Mesothelial cell of epicardium (in vitro differentiated cells): ENCODE results near the gene TMEM50A. TPM values are rescaled to one million over a fixed set of nuclear protein-coding genes. Genes with fewer than 3 reads are reported as not detected.

Experiments
- DNase-seq, 2 experiments: peaks; one replicate each; pipeline ENCODE4 v3.0.0; 2021; ENCODE audit warnings: low spot score in 2 of 2; ENCODE audit not compliant: unreplicated experiment in 2 of 2
- H3K27ac Mint-ChIP-seq: 2 replicates; pipeline ENCODE4 v1.8.0; 2021; ENCODE audit warnings: mixed read lengths
- H3K27me3 Mint-ChIP-seq: 2 replicates; pipeline ENCODE4 v1.8.0; 2021; ENCODE audit warnings: low read depth, mixed read lengths
- H3K36me3 Mint-ChIP-seq: 2 replicates; pipeline ENCODE4 v1.8.0; 2021; ENCODE audit warnings: mixed read lengths
- H3K4me1 Mint-ChIP-seq: 2 replicates; pipeline ENCODE4 v1.8.0; 2021; ENCODE audit warnings: mixed read lengths
- H3K4me3 Mint-ChIP-seq: 2 replicates; pipeline ENCODE4 v1.8.0; 2021; ENCODE audit warnings: mild to moderate bottlenecking, moderate library complexity, mixed read lengths
- H3K9me3 Mint-ChIP-seq: 2 replicates; pipeline ENCODE4 v1.8.0; 2021; ENCODE audit warnings: mixed read lengths
- CTCF ChIP-seq: fragments of 200-600 bp; sonication (generic); IDR thresholded peaks from one replicate; pipeline ENCODE4 v1.5.0; 2021; ENCODE audit warnings: antibody characterized with exemption; ENCODE audit not compliant: unreplicated experiment
- total RNA-seq: library from RNA; stranded (reverse); gene quantifications from 3 replicates; pipeline ENCODE4 v1.2.1, GENCODE V29; 2021

TMEM50A gene
- total RNA-seq, 1 donor from 2014 or later: 66.1 TPM

GRCh38 chr1:25338986-25339385 lies 852 bp downstream of the TMEM50A start:
- Mint-ChIP-seq H3K9me3 (no peaks in the 10 kb centered on the region), H3K4me1 (peaks cover 14% of the 10 kb centered on the region), H3K27ac (peak overlapping the region; percentile 97), H3K4me3 (peak overlapping the region; percentile 92), H3K27me3 (no peaks in the 10 kb centered on the region), H3K36me3 (peaks cover 9% of the 10 kb centered on the region)
- no peak for TF ChIP-seq CTCF
- DNase-seq: no peak

- DNase-seq: no peak
- Mint-ChIP-seq H3K4me1 (peaks cover 14% of the 10 kb centered on the region), H3K36me3 (peaks cover 14% of the 10 kb centered on the region), H3K4me3 (no peak overlapping the region), H3K9me3 (no peaks in the 10 kb centered on the region), H3K27me3 (no peaks in the 10 kb centered on the region), H3K27ac (no peak overlapping the region)
- TF ChIP-seq CTCF: no peak
Observed at GRCh38 chr1:25341746-25342145, 3.6 kb downstream of the TMEM50A start.

- Mint-ChIP-seq H3K27me3 (no peaks in the 10 kb centered on the region), H3K4me3 (no peak overlapping the region), H3K9me3 (no peaks in the 10 kb centered on the region), H3K27ac (no peak overlapping the region), H3K4me1 (peaks cover 16% of the 10 kb centered on the region), H3K36me3 (peaks cover 19% of the 10 kb centered on the region)
- no peak for TF ChIP-seq CTCF
- no peak for DNase-seq
Observed at GRCh38 chr1:25342846-25343245, 4.7 kb downstream of the TMEM50A start.

- TF ChIP-seq CTCF: no peak
- Mint-ChIP-seq H3K27ac (no peak overlapping the region), H3K9me3 (no peaks in the 10 kb centered on the region), H3K27me3 (no peaks in the 10 kb centered on the region), H3K4me1 (peaks cover 16% of the 10 kb centered on the region), H3K4me3 (no peak overlapping the region), H3K36me3 (peaks cover 24% of the 10 kb centered on the region)
- DNase-seq: no peak
Observed at GRCh38 chr1:25343872-25344271, 5.7 kb downstream of the TMEM50A start.

- Mint-ChIP-seq H3K27me3 (no peaks in the 10 kb centered on the region), H3K9me3 (no peaks in the 10 kb centered on the region), H3K36me3 (peaks cover 27% of the 10 kb centered on the region), H3K4me3 (no peak overlapping the region), H3K4me1 (peaks cover 2% of the 10 kb centered on the region), H3K27ac (no peak overlapping the region)
- DNase-seq: no peak
- no peak for TF ChIP-seq CTCF
Observed at GRCh38 chr1:25347556-25347955, 9.4 kb downstream of the TMEM50A start.

GRCh38 chr1:25349606-25350005 lies 11.5 kb downstream of the TMEM50A start:
- no peak for DNase-seq
- Mint-ChIP-seq H3K27me3 (no peaks in the 10 kb centered on the region), H3K4me1 (peaks cover 2% of the 10 kb centered on the region), H3K36me3 (peaks cover 20% of the 10 kb centered on the region), H3K27ac (no peak overlapping the region), H3K4me3 (no peak overlapping the region), H3K9me3 (no peaks in the 10 kb centered on the region)
- TF ChIP-seq CTCF: no peak
